ENCODE results near the gene CTU1.

The CTU1 gene

DNA sequence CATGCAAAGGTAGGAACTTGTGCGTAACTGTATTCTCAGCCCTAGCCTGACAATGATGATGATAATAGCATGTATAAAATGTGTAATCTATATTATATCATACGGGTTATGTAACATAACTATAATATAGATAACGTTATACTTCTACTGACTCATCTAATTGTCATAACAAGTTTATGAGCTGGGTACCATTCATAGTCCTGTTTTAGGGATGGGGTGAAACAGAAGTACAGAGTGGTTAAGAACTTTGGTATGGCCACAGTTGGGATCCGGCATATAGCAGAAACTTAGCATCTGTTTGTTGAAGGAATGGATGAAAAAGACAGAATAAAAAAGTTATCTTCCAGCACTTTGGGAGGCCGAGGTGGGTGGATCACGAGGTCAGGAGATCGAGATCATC, 5.2 kb downstream of the CTU1 start:
- DNase-seq, result no peak

DNA sequence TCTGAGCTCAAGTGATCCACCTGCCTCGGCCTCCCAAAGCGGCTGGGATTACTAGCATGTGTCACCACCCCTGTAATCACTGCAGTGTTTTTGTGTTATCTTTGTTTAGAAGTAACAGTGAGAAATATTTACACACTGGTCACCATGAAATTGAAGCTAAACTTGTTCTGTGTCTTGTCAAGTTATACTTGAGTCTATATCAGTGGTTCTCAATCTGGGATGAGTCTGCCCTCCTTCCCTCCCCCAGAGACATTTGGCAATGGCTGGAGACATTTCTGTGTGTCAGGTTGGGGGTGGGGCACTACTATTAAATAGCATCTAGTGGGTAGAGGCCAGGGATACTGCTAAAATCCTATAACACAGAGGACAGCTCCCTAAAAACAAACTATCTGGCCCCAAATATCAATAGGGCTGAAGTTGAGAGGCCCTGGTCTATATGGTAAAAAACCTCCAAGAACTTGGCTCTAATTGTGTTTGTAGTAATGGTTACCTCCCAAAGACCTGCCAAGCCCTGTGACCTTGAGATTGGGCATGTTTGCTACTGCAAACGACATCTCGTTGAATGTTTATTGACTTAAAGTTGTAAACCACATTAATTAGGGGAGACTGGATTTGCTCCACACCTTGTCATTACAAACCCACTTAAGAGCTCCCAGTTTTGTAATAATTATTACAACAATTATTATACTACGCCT, 6.9 kb downstream of the CTU1 start:
- no peak for DNase-seq

DNA sequence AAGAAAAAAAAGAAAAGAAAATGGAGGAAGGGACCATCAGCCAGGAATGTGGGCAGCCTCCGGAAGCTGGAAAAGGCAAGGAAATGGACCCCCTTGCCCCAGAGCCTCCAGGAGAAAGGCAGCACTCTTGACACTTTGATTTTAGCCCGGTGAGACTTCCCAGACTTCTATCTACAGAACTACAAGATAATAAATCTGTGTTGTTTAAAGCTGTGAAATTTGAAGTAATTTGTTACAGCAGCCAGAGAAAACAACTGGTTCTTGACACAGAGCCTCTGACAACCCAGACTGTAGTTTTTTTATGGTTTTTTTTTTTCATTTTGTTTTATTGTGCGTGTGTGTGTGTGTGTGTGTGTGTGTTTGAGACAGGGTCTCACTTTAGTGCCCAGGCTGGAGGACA, 7.6 kb downstream of the CTU1 start:
- DNase-seq, result no peak

- DNase-seq, result no peak
Observed at GRCh38 chr19:51099047-51099382, 9.2 kb downstream of the CTU1 start.

DNA sequence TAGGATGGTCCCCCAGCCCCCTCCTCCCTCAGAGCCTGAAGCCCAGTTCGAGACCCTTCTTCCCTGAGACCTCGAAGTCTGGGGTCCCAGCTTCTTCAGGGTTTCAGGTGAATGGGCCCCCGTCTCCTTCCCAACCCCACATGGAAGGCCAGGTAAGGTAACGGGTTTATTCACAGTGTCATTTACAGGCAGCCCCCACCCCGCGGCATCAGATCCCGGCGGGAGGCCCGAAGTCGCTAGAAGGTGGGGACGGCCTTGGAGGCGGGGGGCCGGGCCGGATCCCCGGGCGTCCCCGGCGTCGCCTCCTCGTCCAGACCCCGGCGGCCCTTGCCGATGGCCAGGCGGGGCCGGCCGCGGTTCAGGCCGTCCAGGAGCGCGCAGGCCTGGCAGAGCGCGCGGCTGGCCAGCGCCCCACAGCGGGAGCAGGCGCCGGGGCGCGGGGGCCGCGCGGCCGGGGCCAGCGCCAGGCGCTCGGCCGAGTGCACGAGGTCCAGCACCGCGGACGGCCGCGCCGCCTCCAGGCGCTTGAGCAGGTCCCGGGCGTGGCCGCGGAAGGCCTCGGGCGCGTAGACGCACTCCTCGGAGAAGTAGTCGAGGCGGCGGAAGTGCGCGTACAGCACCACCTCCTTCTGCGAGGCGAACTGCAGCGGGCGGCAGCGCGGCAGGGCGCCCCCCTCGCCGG, 9.7 kb downstream of the CTU1 start:
- no peak for DNase-seq

- DNase-seq, result no peak
Observed at GRCh38 chr19:51097796-51098195, 10.4 kb downstream of the CTU1 start.

- DNase-seq, result no peak
Observed at GRCh38 chr19:51097166-51097738, 11.0 kb downstream of the CTU1 start.

GRCh38 chr19:51096473-51097165, 11.6 kb downstream of the CTU1 start:
- no peak for DNase-seq

DNA sequence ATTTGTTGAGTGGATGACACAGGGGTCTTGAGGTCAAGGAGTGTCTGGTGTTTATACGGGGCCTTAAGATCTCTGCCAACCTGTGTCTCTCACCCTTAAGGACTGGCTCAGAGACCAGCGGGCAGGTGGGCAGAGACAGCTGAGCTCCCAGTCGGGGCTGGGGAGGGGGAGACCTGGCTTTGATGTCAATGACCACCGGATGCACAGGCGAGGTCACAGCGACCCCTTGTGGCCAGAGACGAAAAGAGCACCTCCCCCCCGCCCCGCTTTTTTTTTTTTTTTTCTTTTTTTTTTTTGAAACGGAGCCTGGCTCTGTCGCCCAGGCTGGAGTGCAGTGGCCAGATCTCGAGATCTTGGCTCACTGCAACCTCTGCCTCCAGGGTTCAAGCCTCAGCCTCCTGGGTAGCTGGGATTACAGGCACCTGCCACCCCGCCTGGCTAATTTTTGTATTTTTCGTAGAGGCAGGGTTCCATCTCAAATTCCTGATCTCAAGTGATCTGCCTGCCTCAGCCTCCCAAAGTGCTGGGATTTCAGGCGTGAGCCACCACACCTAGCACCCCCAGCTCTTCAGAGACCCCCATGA, 13.4 kb downstream of the CTU1 start:
- DNase-seq, result no peak

- no peak for DNase-seq
Observed at GRCh38 chr19:51093510-51094345, 14.5 kb downstream of the CTU1 start.

GRCh38 chr19:51093101-51093500, 15.1 kb downstream of the CTU1 start:
- no peak for DNase-seq

- no peak for DNase-seq
Observed at GRCh38 chr19:51091895-51092873, 16.0 kb downstream of the CTU1 start.

DNA sequence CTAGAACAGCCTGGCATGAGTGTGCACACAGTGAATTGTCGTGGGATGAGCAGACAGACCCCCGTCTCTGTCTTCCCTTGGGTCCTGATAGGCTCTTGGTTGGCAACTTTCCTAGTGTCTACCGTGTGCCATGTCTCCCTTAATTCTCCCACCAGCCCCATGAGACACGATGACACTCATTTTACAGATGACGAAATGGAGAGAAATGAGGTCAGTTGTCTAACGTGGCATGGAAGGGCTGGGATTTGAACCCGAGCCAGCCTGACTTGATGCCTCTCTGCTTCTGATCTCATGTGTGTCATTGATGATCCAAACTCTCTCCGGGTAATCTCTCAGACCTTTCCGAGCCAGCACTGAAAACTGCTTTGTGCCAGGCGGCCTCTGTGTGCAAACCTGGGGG, 17.1 kb downstream of the CTU1 start:
- DNase-seq, result no peak

DNA sequence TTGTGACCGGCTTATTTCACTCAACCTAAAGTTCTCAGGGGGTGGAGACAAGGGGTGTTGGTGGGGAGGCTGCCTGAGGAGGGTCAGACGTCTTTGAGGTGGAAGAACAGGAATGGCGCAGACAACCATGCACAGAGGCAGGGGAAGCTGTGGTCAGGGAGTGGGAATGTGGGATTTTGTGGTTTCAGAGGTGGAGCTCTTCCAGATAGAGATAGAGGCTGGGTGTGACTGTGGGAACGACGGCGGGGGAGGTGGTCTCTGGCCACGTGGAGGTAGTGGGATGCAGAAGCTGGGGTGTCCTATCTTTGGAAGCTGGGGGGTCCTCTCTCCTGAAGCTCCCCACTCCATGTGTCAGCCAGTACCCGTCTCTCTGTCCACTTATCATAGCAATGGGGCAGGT, 17.7 kb downstream of the CTU1 start:
- DNase-seq, result no peak

GRCh38 chr19:51089786-51090185, 18.4 kb downstream of the CTU1 start:
- DNase-seq, result no peak

GRCh38 chr19:51086153-51086850, 21.9 kb downstream of the CTU1 start:
- no peak for DNase-seq

- DNase-seq, result no peak
Observed at GRCh38 chr19:51084505-51084904, 23.7 kb downstream of the CTU1 start.

DNA sequence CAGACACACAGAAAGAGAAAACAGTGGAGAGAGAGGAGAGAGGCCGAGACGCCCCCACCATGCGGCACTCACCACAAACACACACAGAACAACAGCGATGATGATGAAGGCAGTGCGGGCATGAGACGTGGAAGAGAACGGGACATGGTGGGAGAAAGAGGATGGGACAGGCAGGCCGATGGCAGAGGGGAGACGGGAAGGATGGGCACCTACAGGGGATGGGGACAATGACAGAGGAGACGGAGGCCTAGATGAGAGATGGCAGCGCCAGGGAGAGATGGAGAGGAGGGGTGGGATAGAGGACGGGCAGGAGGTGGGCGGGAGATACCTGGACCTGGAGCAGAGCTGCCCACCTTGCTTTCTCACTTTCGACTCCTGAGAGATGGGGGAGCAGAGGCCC, 24.4 kb downstream of the CTU1 start:
- DNase-seq, result no peak

GRCh38 chr19:51083181-51083580, 25.0 kb downstream of the CTU1 start:
- no peak for DNase-seq

GRCh38 chr19:51082611-51083010, 25.6 kb downstream of the CTU1 start, which contains the start of gene KLK14:
TSS of gene KLK14 (minus strand) at chr19:51082887. CDS start at chr19:51082614, 273 bp downstream.
- DNase-seq, result no peak

- DNase-seq, result no peak
Observed at GRCh38 chr19:51081476-51081875, 26.7 kb downstream of the CTU1 start.

All from T1000 (cell line).